Heart left ventricle (tissue), 13 donors: ENCODE measurements around the gene PNPLA1.

Source experiments
- CTCF ChIP-seq, 12 donors: fragments of 200-600 bp; sonication (generic) in 4 of 12; IDR thresholded peaks; one replicate each; pipeline versions ENCODE4 v1.5.0 to v1.8.0; 2018 to 2022; ENCODE audit warnings: antibody characterized with exemption in 12 of 12, mild to moderate bottlenecking in 5 of 12
- POLR2A ChIP-seq, 2 donors: fragments of 450-650 bp; IDR thresholded peaks; one replicate each; pipeline ENCODE4 v1.6.1; 2017; ENCODE audit warnings: antibody characterized with exemption in 2 of 2, mild to moderate bottlenecking in 2 of 2, moderate library complexity in 2 of 2
- donor health status: ischemic (EF 13 %, LVEDD 7.1; RV severe dilation, severe dysfunction).
- donor health status: DM: no; HTN: yes; CAD: no.
- donor health status: DM: no; HTN: no; CAD: no.
- donor health status: ischemic (EF 25% LVEDD 6.9; RV normal size, moderate dysfunction).
- donor health status: ischemic (EF 25% LVEDD 5.7; RV mildly dilated, moderate dysfunction).
- donor health status: ischemic (EF 35%, LVEDD 5.7; RV mildly dilated, moderate dysfunction).
- donor health status: nonischemic (EF 11% LVEDD 7.7; RV severe dilation, severe dysfunction).
- donor health status: DM: yes; HTN: yes; CAD: no.
- donor health status: PGD.
- donor health status: ischemic (EF 29% LVEDD 5.4; RV normal size, mild dysfunction).
- donor health status: nonischemic (EF 23%, LVEDD 6.1; RV moderate dilation, normal function).

- TF ChIP-seq POLR2A (IDR thresholded peaks at IDR 0.05), result no peak
- no peak for TF ChIP-seq CTCF (IDR thresholded peaks at IDR 0.05)
These were observed 27.7 kb upstream of the PNPLA1 start for GRCh38 chr6:36242161-36242560.
